SK-N-SH (cell line): ENCODE data around the gene IL18RAP.

Source experiments
- CTCF ChIP-seq: fragments of 200-600 bp; sonication (generic); IDR thresholded peaks from 2 replicates; pipeline ENCODE4 v1.6.1; 2017; ENCODE audit warnings: antibody characterized with exemption, mild to moderate bottlenecking, moderate library complexity
- MEF2A ChIP-seq: IDR thresholded peaks from 2 replicates; pipeline ENCODE4 v1.4.0; 2012; ENCODE audit warnings: low read depth, borderline replicate concordance
- MXI1 ChIP-seq: IDR thresholded peaks from 2 replicates; pipeline ENCODE4 v1.6.1; 2012; ENCODE audit warnings: mild to moderate bottlenecking, low read depth, low read length, improper control_type of control experiment
- POLR2AphosphoS5 ChIP-seq: IDR thresholded peaks from 2 replicates; pipeline ENCODE4 v1.6.1; 2012; ENCODE audit warnings: low read depth, low read length
- RAD21 ChIP-seq: IDR thresholded peaks from 2 replicates; pipeline ENCODE4 v1.6.1; 2012; ENCODE audit warnings: mild to moderate bottlenecking, low read length
- REST ChIP-seq: IDR thresholded peaks from 2 replicates; pipeline ENCODE4 v1.6.1; 2012; ENCODE audit warnings: mild to moderate bottlenecking, low read depth, low read length, moderate library complexity
- SMC3 ChIP-seq: IDR thresholded peaks from 2 replicates; pipeline ENCODE4 v1.6.1; 2012; ENCODE audit warnings: low read depth, low read length, improper control_type of control experiment
- YY1 ChIP-seq: IDR thresholded peaks from 2 replicates; pipeline ENCODE4 v1.4.0; 2012; ENCODE audit warnings: low read depth, mild to moderate bottlenecking
- ZBTB33 ChIP-seq: IDR thresholded peaks from 2 replicates; pipeline ENCODE4 v1.4.0; 2012; ENCODE audit warnings: low read depth, borderline replicate concordance

GRCh38 chr2:102432386-102432785, 9.4 kb downstream of the IL18RAP start:
- no peak for TF ChIP-seq CTCF
- no peak for TF ChIP-seq SMC3
- no peak for TF ChIP-seq YY1
- no peak for TF ChIP-seq POLR2AphosphoS5
- TF ChIP-seq ZBTB33 = no peak
- TF ChIP-seq RAD21 = no peak
- TF ChIP-seq REST = no peak
- TF ChIP-seq MEF2A = no peak
- no peak for TF ChIP-seq MXI1
